ENCODE data around the gene RNF215. TPM values are rescaled to one million over a fixed set of nuclear protein-coding genes. Genes with fewer than 3 reads are reported as not detected.

The RNF215 gene
- total and polyA plus RNA-seq, 2 of the 13 experiments (the other 11 are each of a cell fraction or from before 2014, with no cell fraction given), result 5.3 to 6.1 TPM

DNA sequence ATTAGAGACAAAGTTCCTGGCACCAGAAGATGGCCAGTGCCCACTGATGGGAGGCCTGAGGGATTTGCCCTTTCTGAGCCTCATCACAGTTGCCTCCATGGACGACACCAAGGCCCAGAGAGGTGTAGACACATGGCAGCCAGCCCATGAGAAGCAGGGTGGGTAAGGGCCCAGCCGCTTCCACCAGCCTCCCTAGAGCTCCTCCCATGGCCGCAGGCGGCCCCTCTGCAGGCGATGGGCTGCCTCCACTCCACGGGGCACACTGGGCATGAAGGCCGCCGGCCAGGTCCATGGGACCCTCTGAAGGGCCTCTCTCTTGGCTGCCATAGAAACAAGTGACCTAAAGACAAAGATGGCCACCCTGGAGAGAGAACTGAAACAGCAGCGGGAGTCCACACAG lies 15.9 kb downstream of the RNF215 start:
- FAIRE-seq (no peak), DNase-seq (ENCODE audit: low spot score) (no peak), ATAC-seq (no peak)
- 85% methylated on average over 3 of the region's 9 CpGs for WGBS (ENCODE audit: low lambda C conversion rate)
- H3K36me3 ChIP-seq (replicated peaks in 1 of 2; ENCODE audit: control insufficient read depth in 1 of 2, insufficient read depth in 2 of 2, low read length in 2 of 2), result no peaks in the 10 kb centered on the region
- H3K4me2 ChIP-seq (ENCODE audit: low read depth, low read length), result no peak overlapping the region
- TF ChIP-seq, protein P1, sequence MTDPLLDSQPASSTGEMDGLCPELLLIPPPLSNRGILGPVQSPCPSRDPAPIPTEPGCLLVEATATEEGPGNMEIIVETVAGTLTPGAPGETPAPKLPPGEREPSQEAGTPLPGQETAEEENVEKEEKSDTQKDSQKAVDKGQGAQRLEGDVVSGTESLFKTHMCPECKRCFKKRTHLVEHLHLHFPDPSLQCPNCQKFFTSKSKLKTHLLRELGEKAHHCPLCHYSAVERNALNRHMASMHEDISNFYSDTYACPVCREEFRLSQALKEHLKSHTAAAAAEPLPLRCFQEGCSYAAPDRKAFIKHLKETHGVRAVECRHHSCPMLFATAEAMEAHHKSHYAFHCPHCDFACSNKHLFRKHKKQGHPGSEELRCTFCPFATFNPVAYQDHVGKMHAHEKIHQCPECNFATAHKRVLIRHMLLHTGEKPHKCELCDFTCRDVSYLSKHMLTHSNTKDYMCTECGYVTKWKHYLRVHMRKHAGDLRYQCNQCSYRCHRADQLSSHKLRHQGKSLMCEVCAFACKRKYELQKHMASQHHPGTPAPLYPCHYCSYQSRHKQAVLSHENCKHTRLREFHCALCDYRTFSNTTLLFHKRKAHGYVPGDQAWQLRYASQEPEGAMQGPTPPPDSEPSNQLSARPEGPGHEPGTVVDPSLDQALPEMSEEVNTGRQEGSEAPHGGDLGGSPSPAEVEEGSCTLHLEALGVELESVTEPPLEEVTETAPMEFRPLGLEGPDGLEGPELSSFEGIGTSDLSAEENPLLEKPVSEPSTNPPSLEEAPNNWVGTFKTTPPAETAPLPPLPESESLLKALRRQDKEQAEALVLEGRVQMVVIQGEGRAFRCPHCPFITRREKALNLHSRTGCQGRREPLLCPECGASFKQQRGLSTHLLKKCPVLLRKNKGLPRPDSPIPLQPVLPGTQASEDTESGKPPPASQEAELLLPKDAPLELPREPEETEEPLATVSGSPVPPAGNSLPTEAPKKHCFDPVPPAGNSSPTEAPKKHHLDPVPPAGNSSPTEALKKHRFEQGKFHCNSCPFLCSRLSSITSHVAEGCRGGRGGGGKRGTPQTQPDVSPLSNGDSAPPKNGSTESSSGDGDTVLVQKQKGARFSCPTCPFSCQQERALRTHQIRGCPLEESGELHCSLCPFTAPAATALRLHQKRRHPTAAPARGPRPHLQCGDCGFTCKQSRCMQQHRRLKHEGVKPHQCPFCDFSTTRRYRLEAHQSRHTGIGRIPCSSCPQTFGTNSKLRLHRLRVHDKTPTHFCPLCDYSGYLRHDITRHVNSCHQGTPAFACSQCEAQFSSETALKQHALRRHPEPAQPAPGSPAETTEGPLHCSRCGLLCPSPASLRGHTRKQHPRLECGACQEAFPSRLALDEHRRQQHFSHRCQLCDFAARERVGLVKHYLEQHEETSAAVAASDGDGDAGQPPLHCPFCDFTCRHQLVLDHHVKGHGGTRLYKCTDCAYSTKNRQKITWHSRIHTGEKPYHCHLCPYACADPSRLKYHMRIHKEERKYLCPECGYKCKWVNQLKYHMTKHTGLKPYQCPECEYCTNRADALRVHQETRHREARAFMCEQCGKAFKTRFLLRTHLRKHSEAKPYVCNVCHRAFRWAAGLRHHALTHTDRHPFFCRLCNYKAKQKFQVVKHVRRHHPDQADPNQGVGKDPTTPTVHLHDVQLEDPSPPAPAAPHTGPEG (CRISPR knock-in tag; IDR thresholded peaks at IDR 0.05), result no peak
- intact Hi-C loops (cut with micrococcal nuclease; ENCODE audit: unreplicated experiment), result no loop called here
- CTCF ChIA-PET (ENCODE audit: low intra/inter-chr PET ratio, low total read pairs), result no interaction called here
- in situ Hi-C loops (cut with HindIII; ENCODE audit: extremely low pct_ligation_motif_present, low pct_unique_long_range_greater_than_20kb), result no loop called here
- H3K27me3 ChIP-seq (ENCODE audit: control insufficient read depth in 1 of 2, insufficient read depth in 2 of 2, low read length in 2 of 2), result no peaks in the 10 kb centered on the region
- H3K4me1 ChIP-seq (ENCODE audit: insufficient read depth, low read length), result no peaks in the 10 kb centered on the region
- no TSS peak for BruUV-seq (replicated peaks)
- no peak overlapping the region for H3K9ac ChIP-seq (ENCODE audit: insufficient read depth, low read depth, low read length)
- H3K27ac ChIP-seq (ENCODE audit: extremely low read length, insufficient read depth, low read length), result no peak overlapping the region
- H3K79me2 ChIP-seq (ENCODE audit: insufficient read depth, low read length), result no peaks in the 10 kb centered on the region
- no peaks in the 10 kb centered on the region for H3K9me3 ChIP-seq (ENCODE audit: low read length)
- H4K20me1 ChIP-seq (ENCODE audit: insufficient read depth, low read length), result no peaks in the 10 kb centered on the region
- H3K4me3 ChIP-seq (replicated peaks in 1 of 3; ENCODE audit: insufficient read depth in 1 of 3, low read depth in 2 of 3, low read length in 3 of 3), result no peak overlapping the region
- H2AFZ ChIP-seq (ENCODE audit: low read length), result no peak overlapping the region
- POLR2A ChIA-PET, result no interaction called here

DNA sequence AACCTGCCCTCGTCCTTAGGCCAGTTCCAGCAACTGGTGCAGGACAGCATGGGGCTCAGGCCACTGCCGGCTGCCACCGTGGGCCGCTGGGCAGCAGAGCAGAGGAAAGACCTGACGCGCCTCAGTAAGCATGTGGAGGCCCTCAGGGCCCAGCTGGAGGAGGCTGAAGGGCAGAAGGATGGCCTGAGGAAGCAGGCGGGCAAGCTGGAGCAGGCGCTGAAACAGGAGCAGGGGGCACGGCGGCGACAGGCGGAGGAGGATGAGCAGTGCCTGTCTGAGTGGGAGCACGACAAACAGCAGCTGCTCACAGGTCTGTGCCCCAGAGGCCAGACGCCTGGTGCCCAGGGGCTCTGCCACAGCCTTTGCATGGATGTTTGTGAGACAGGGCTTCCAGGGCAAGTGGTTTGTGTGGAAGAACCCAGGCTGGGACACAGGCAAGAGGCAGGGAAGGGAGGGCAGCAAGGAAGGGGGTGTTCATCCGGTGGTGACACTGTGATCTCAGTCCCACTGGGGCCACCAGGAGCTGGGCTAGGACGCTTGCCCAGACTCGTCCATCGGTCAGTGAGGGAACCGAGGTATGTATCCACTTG lies 16.5 kb downstream of the RNF215 start:
- no peaks in the 10 kb centered on the region for H3K9me3 ChIP-seq (ENCODE audit: low read length)
- H2AFZ ChIP-seq (ENCODE audit: low read length), result no peak overlapping the region
- 86% methylated on average over 11 of the region's 19 CpGs for WGBS (ENCODE audit: low lambda C conversion rate)
- no peak for FAIRE-seq
- POLR2A ChIA-PET, result no interaction called here
- H3K27me3 ChIP-seq (ENCODE audit: control insufficient read depth in 1 of 2, insufficient read depth in 2 of 2, low read length in 2 of 2), result no peaks in the 10 kb centered on the region
- H3K36me3 ChIP-seq (replicated peaks in 1 of 2; ENCODE audit: control insufficient read depth in 1 of 2, insufficient read depth in 2 of 2, low read length in 2 of 2), result no peaks in the 10 kb centered on the region; a peak in 1 of 5 replicates
- no peak overlapping the region for H3K27ac ChIP-seq (ENCODE audit: extremely low read length, insufficient read depth, low read length)
- H3K4me1 ChIP-seq (ENCODE audit: insufficient read depth, low read length), result no peaks in the 10 kb centered on the region
- H3K4me2 ChIP-seq (ENCODE audit: low read depth, low read length), result no peak overlapping the region
- in situ Hi-C loops (cut with HindIII; ENCODE audit: extremely low pct_ligation_motif_present, low pct_unique_long_range_greater_than_20kb) (no loop called here), intact Hi-C loops (cut with micrococcal nuclease; ENCODE audit: unreplicated experiment) (no loop called here)
- no TSS peak for BruUV-seq (replicated peaks)
- no peaks in the 10 kb centered on the region for H4K20me1 ChIP-seq (ENCODE audit: insufficient read depth, low read length)
- no peak overlapping the region for H3K9ac ChIP-seq (ENCODE audit: insufficient read depth, low read depth, low read length)
- CTCF ChIA-PET (ENCODE audit: low intra/inter-chr PET ratio, low total read pairs), result no interaction called here
- TF ChIP-seq NKX3-1 (CRISPR knock-in tag; IDR thresholded peaks at IDR 0.05) (no peak), NCOA2 (CRISPR knock-in tag; IDR thresholded peaks at IDR 0.05) (no peak), RORA (CRISPR knock-in tag; IDR thresholded peaks at IDR 0.05) (no peak), TBX2 (CRISPR knock-in tag; IDR thresholded peaks at IDR 0.05; ENCODE audit: borderline replicate concordance) (no peak), ZFX (CRISPR knock-in tag; IDR thresholded peaks at IDR 0.05; ENCODE audit: low read depth) (no peak), ZKSCAN1 (IDR thresholded peaks at IDR 0.05; ENCODE audit: low read length) (no peak), ZNF674 (CRISPR knock-in tag; IDR thresholded peaks at IDR 0.05; ENCODE audit: low read depth) (no peak), ARHGAP35 (CRISPR knock-in tag; IDR thresholded peaks at IDR 0.05; ENCODE audit: borderline replicate concordance) (no peak), HCFC1 (IDR thresholded peaks at IDR 0.05; ENCODE audit: low read depth, low read length) (no peak)
- no peak overlapping the region for H3K4me3 ChIP-seq (replicated peaks in 1 of 3; ENCODE audit: insufficient read depth in 1 of 3, low read depth in 2 of 3, low read length in 3 of 3)
- no peak for ATAC-seq
- DNase-seq (ENCODE audit: low spot score), result no peak
- no peaks in the 10 kb centered on the region for H3K79me2 ChIP-seq (ENCODE audit: insufficient read depth, low read length)
